MCF 10A (cell line): Measurements from ENCODE around the gene COL7A1. TPM values are rescaled to one million over a fixed set of nuclear protein-coding genes. Genes with fewer than 3 reads are reported as not detected.
A peak's percentile ranks its signal among the peaks of the same experiment; 100 is the strongest.

Experiments used
- BruUV-seq: library from RNA; stranded (reverse); fragments of 400-500 nt; replicated peaks from 2 replicates; lab custom pipeline; 2021; lab: Mats Ljungman, UMichigan
- CTCF ChIA-PET: fragments of 300-600 bp; sonication (Branson Sonifier 250); formaldehyde crosslinking; extraction: SDS; loops from one replicate; lab custom pipeline; 2021; ENCODE audit warnings: antibody characterized with exemption, inconsistent platforms; lab: Yijun Ruan, JAX
- POLR2A ChIA-PET: fragments of 300-600, 350-650 bp; sonication (Branson Sonifier 250); formaldehyde crosslinking; extraction: SDS; loops from one replicate; lab custom pipeline; 2020; ENCODE audit warnings: antibody characterized with exemption, inconsistent platforms; lab: Yijun Ruan, JAX
- DNase-seq: peaks from one replicate; pipeline ENCODE4 v3.0.0-alpha.2; 2018; ENCODE audit not compliant: unreplicated experiment
- H3K27ac Mint-ChIP-seq: one replicate; pipeline ENCODE4 v1.8.0; 2022; ENCODE audit warnings: mild to moderate bottlenecking, low read depth, mixed read lengths; ENCODE audit not compliant: unreplicated experiment
- H3K27me3 Mint-ChIP-seq: one replicate; pipeline ENCODE4 v1.8.0; 2022; ENCODE audit warnings: mixed read lengths; ENCODE audit not compliant: insufficient read depth, unreplicated experiment
- H3K36me3 Mint-ChIP-seq: one replicate; pipeline ENCODE4 v1.8.0; 2022; ENCODE audit warnings: mild to moderate bottlenecking, moderate library complexity, mixed read lengths; ENCODE audit not compliant: insufficient read depth, unreplicated experiment
- H3K4me1 Mint-ChIP-seq: one replicate; pipeline ENCODE4 v1.8.0; 2022; ENCODE audit warnings: mixed read lengths; ENCODE audit not compliant: insufficient read depth, unreplicated experiment
- H3K4me3 Mint-ChIP-seq: one replicate; pipeline ENCODE4 v1.8.0; 2022; ENCODE audit warnings: mild to moderate bottlenecking, moderate library complexity, mixed read lengths; ENCODE audit not compliant: unreplicated experiment
- H3K9me3 Mint-ChIP-seq: one replicate; pipeline ENCODE4 v1.8.0; 2022; ENCODE audit warnings: mixed read lengths; ENCODE audit not compliant: unreplicated experiment
- intact Hi-C: fragments of 100-400 bp; cut with micrococcal nuclease; formaldehyde crosslinking; loops from 2 replicates; pipeline ENCODE4 v1.14.1; 2022
- total RNA-seq: library from RNA; stranded (reverse); gene quantifications from 2 replicates; pipeline ENCODE4 v1.2.3, GENCODE V29; 2022
- TF ChIP-seq, protein P1 (sequence below): fragments of 200-600 bp; IDR thresholded peaks from one replicate; pipeline ENCODE4 v1.8.0; 2022; ENCODE audit warnings: antibody characterized with exemption, mild to moderate bottlenecking; ENCODE audit not compliant: unreplicated experiment

Gene COL7A1
- total RNA-seq, 1 experiment from 2014 or later, result 60.5 TPM

DNA sequence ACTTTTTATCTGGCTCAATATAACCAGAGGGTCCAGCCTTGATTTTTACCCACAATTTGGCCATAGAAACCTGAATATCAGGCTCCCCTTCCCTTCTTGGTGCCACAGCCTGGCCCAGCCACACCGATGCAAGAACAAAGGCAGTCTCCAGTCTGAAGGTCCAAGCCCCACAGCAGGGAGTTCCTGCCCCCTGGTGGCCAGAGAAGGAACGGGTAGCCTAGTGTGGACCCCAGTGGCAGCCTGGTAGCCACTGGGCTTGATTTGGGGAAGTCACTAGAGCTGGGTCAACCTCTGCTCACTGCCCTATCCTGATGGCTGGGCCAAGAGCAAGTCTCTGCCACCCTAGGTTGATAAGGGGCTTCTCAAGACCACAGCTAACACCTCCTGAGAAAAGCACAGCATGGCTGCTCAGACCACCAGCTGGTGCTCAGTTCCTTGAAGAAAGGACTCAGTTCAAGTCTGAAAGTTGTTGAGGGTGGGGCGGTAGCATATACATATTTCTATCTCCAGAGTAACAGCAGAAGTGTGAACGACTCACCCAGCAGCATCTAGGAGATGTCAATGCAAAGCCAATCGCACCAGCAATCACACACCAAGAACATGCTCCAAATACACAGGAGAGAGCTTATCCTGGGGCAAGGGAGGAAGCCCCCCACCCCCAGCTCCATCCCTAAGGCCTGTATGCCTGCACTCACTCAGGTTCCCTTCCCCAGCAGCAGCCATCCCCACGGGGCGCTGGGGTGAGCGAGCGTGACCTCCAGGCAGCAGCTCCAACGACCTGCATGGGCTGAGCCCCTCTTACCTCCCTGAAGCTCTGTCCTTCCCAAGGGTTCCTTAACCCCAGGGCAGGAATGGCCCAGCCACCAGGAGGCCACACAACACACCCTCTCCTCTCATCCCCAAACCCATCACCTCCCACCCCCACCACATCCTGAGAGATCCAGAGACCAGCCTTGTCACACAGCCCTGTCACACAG, 46.1 kb downstream of the COL7A1 start:
- TF ChIP-seq, protein P1, sequence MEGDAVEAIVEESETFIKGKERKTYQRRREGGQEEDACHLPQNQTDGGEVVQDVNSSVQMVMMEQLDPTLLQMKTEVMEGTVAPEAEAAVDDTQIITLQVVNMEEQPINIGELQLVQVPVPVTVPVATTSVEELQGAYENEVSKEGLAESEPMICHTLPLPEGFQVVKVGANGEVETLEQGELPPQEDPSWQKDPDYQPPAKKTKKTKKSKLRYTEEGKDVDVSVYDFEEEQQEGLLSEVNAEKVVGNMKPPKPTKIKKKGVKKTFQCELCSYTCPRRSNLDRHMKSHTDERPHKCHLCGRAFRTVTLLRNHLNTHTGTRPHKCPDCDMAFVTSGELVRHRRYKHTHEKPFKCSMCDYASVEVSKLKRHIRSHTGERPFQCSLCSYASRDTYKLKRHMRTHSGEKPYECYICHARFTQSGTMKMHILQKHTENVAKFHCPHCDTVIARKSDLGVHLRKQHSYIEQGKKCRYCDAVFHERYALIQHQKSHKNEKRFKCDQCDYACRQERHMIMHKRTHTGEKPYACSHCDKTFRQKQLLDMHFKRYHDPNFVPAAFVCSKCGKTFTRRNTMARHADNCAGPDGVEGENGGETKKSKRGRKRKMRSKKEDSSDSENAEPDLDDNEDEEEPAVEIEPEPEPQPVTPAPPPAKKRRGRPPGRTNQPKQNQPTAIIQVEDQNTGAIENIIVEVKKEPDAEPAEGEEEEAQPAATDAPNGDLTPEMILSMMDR, result peak; percentile 97
- Mint-ChIP-seq H3K27ac (no peak overlapping the region), H3K27me3 (no peaks in the 10 kb centered on the region), H3K4me1 (no peaks in the 10 kb centered on the region), H3K4me3 (no peak overlapping the region), H3K9me3 (no peaks in the 10 kb centered on the region), H3K36me3 (no peaks in the 10 kb centered on the region)
- POLR2A ChIA-PET, result interaction anchor here (0.8 to 1.2 kb wide), 4 partner anchors 45 to 280 kb away, joined by 3 to 6 read pairs (median 4); partner anchors contain the start of gene ATRIP
- DNase-seq, result peak; percentile 80
- intact Hi-C loops, result loop anchor here (1.0 to 5.0 kb wide), 4 partner anchors 84 to 357 kb away; partner anchors contain the start of gene ATRIP
- CTCF ChIA-PET, result interaction anchor here (0.6 to 3.9 kb wide), 32 partner anchors 8 to 373 kb away, joined by 3 to 36 read pairs (median 4); partner anchors contain the start of genes CCDC51, PFKFB4 and TMA7
- BruUV-seq, result no TSS peak

DNA sequence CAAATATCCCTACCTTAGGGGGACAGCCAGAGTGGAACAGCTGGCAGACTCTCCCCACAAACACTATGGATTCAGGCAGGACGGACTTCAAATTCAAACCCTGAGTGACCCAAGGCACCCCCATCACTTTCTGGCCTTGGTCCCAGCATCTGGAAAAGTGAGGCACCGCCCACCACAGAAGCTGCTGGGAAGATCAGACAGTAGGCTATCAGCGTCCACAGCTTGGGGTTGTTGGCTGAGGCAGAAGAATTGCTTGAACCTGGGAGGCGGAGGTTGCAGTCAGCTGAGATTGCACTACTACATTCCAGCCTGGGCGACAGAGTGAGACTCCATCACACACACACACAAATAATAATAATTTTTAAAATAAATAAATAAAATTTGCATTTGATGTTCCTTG, 47.0 kb downstream of the COL7A1 start:
- CTCF ChIA-PET, result interaction anchor here (0.6 to 3.9 kb wide), 17 partner anchors 9 to 324 kb away, joined by 3 to 36 read pairs (median 5); partner anchors contain the start of gene PFKFB4
- Mint-ChIP-seq H3K4me1 (no peaks in the 10 kb centered on the region), H3K27me3 (no peaks in the 10 kb centered on the region), H3K9me3 (no peaks in the 10 kb centered on the region), H3K4me3 (no peak overlapping the region), H3K36me3 (peaks cover 5% of the 10 kb centered on the region), H3K27ac (no peak overlapping the region)
- TF ChIP-seq, protein P1, result no peak
- intact Hi-C loops, result loop anchor here (1.0 to 5.0 kb wide), 4 partner anchors 83 to 356 kb away; partner anchors contain the start of gene ATRIP
- no TSS peak for BruUV-seq
- POLR2A ChIA-PET, result no interaction called here
- DNase-seq, result no peak

DNA sequence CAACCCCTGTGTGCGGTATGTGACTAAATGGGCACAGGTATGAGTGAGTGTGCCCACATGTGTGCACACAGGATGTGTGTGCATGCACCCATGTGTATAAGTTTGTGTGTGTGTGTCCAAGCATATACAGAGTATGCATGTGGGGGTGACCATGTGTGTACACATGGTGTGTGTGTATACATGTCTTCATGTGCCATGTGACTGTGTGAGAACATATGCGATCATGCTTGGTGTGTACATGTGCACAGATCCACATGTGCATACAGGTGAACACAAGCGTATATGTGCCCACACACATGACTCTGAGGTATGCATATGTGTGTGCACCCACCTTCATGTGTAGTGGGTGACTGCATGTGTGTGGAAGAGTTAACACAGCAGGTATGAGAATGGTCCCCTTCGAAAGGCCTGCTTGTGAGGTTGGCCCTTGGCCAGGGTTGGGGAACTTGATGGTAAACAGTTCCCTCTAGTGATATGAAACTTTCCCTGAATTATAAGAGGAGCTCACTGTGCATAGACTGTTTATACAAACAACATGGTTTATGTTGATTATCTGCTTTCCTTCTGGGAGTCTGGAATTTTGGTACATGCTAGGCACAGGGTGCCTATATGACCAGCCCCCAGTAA, 48.8 kb downstream of the COL7A1 start:
- peak overlapping the region; percentile 79 for H3K27ac Mint-ChIP-seq
- intact Hi-C loops, result loop anchor here (5.0 kb wide), 2 partner anchors 99 to 354 kb away; partner anchors contain the start of gene ATRIP
- no peak for DNase-seq
- H3K27me3 Mint-ChIP-seq, result no peaks in the 10 kb centered on the region
- no TSS peak for BruUV-seq
- CTCF ChIA-PET, result interaction anchor here (0.6 to 1.4 kb wide), 2 partner anchors 9 to 11 kb away, joined by 3 to 4 read pairs; no protein-coding TSS in a partner anchor
- TF ChIP-seq, protein P1, result no peak
- H3K4me1 Mint-ChIP-seq, result no peaks in the 10 kb centered on the region
- H3K36me3 Mint-ChIP-seq, result peaks cover 5% of the 10 kb centered on the region
- H3K4me3 Mint-ChIP-seq, result no peak overlapping the region
- H3K9me3 Mint-ChIP-seq, result no peaks in the 10 kb centered on the region
- POLR2A ChIA-PET, result interaction anchor here (0.7 to 1.2 kb wide), 2 partner anchors 13 to 100 kb away, joined by 3 to 4 read pairs; partner anchors contain the start of gene ATRIP
